IPS-20b (cell line): Measurements from ENCODE around the gene TMEM163.
"Not testable (repeated sequence)": the region's sequence is repeated elsewhere in the genome, so short reads cannot be mapped to it uniquely, and the experiment has no call there.

ENCODE experiments used
- H3K27ac ChIP-seq: one replicate; pipeline ENCODE4 v1.5.1; 2013; ENCODE audit warnings: low read length
- H3K27me3 ChIP-seq: 2 replicates; pipeline ENCODE4 v1.6.1; 2013; ENCODE audit warnings: mild to moderate bottlenecking, low read length, inconsistent platforms; ENCODE audit not compliant: insufficient read depth
- H3K36me3 ChIP-seq: 2 replicates; pipeline ENCODE4 v1.6.1; 2013; ENCODE audit warnings: low read depth, mild to moderate bottlenecking, inconsistent platforms, low read length, moderate library complexity; ENCODE audit not compliant: insufficient read depth
- H3K4me1 ChIP-seq: 2 replicates; pipeline ENCODE4 v1.6.1; 2013; ENCODE audit warnings: mild to moderate bottlenecking, control low read depth, inconsistent platforms, low read length, moderate library complexity; ENCODE audit not compliant: insufficient read depth
- H3K4me3 ChIP-seq: 2 replicates; pipeline ENCODE4 v1.5.1; 2013; ENCODE audit warnings: mild to moderate bottlenecking, low read length, inconsistent platforms
- H3K9ac ChIP-seq: 2 replicates; pipeline ENCODE4 v1.6.1; 2013; ENCODE audit warnings: low read depth, mild to moderate bottlenecking, inconsistent platforms, low read length, moderate library complexity
- H3K9me3 ChIP-seq: 2 replicates; pipeline ENCODE4 v1.6.1; 2013; ENCODE audit warnings: mild to moderate bottlenecking, low read depth, low read length, inconsistent platforms; ENCODE audit not compliant: insufficient read depth

TMEM163 gene

GRCh38 chr2:134482766-134483340 is 235.9 kb downstream of the TMEM163 start:
- H3K27ac ChIP-seq = no peak overlapping the region
- H3K4me3 ChIP-seq = no peak overlapping the region
- no peaks in the 10 kb centered on the region for H3K27me3 ChIP-seq
- no peak overlapping the region for H3K9ac ChIP-seq
- H3K9me3 ChIP-seq = no peaks in the 10 kb centered on the region
- H3K4me1 ChIP-seq = no peaks in the 10 kb centered on the region
- no peaks in the 10 kb centered on the region for H3K36me3 ChIP-seq

- Histone ChIP-seq H3K4me1 (no peaks in the 10 kb centered on the region), H3K27me3 (no peaks in the 10 kb centered on the region)
Measured at GRCh38 chr2:134482131-134482723, 236.6 kb downstream of the TMEM163 start.

GRCh38 chr2:134479696-134480330 is 239.0 kb downstream of the TMEM163 start:
- no peaks in the 10 kb centered on the region for H3K36me3 ChIP-seq
- H3K9ac ChIP-seq = no peak overlapping the region
- H3K27me3 ChIP-seq = no peaks in the 10 kb centered on the region
- no peaks in the 10 kb centered on the region for H3K4me1 ChIP-seq
- no peak overlapping the region for H3K27ac ChIP-seq
- H3K9me3 ChIP-seq = no peaks in the 10 kb centered on the region
- no peak overlapping the region for H3K4me3 ChIP-seq

More at GRCh38 chr2:134482131-134482723, 236.6 kb downstream of the TMEM163 start:
- H3K9me3 ChIP-seq = no peaks in the 10 kb centered on the region
- H3K9ac ChIP-seq = no peak overlapping the region
- H3K27ac ChIP-seq = no peak overlapping the region
- no peaks in the 10 kb centered on the region for H3K36me3 ChIP-seq
- no peak overlapping the region for H3K4me3 ChIP-seq

- not testable (repeated sequence) for H3K9me3 ChIP-seq, H3K9ac ChIP-seq, H3K27me3 ChIP-seq, H3K4me3 ChIP-seq, H3K4me1 ChIP-seq, H3K27ac ChIP-seq, H3K36me3 ChIP-seq
Measured at GRCh38 chr2:134476982-134477381, 241.8 kb downstream of the TMEM163 start.

DNA sequence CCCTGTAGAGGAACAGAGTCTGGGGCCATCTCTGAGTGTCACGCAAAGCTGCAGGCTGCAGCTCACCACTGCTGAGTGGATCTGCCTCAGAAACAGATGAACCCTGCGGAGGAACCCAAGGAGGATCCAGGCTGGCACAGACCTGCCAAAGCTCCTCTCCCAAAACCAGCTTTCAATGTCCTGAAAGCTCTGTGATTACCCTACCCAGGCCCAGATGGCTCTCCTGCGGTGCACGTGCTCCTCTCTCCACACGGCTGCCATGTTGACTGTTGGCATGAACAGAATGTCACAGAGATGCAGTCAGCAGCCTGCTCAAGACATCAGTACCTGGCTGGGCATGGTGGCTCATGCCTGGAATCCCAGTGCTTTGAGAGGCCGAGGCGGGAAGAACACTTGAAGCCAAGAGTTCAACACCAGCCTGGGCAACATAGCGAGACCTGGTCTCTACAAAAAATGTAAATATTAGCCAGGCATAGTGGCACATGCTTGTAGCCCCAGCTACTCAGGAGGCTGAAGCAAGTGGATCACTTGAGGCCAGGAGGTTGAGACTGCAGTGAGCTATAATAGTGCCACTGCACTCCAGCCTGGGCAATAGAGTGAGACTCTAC is 248.1 kb downstream of the TMEM163 start:
- Histone ChIP-seq H3K27ac (no peak overlapping the region), H3K36me3 (no peaks in the 10 kb centered on the region), H3K9ac (no peak overlapping the region), H3K4me3 (no peak overlapping the region), H3K9me3 (no peaks in the 10 kb centered on the region), H3K4me1 (no peaks in the 10 kb centered on the region), H3K27me3 (no peaks in the 10 kb centered on the region)

- H3K36me3 ChIP-seq = no peaks in the 10 kb centered on the region
- no peaks in the 10 kb centered on the region for H3K27me3 ChIP-seq
- no peak overlapping the region for H3K9ac ChIP-seq
- no peaks in the 10 kb centered on the region for H3K9me3 ChIP-seq
- H3K4me1 ChIP-seq = no peaks in the 10 kb centered on the region
- no peak overlapping the region for H3K4me3 ChIP-seq
- no peak overlapping the region for H3K27ac ChIP-seq
Measured at GRCh38 chr2:134469516-134470115, 249.2 kb downstream of the TMEM163 start.

DNA sequence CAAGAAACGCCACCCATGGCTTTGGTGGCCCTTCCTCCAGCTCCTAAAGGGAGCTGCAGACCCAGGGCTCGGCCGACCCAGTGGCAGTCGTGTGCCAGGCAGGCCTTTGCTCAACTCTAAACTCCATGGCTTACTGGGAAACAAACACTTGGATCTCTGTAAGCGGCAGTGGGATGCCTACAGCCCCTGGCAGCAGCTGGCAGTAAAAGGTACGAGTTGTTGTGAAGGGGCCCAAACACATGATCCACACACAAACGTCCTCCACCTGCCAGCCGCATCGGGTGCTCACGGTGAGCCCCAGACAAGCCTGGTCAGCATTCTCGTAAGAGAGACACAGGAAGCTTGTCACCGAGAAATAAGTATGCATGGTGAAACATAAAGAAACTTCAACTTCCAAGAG is 250.0 kb downstream of the TMEM163 start:
- Histone ChIP-seq H3K36me3 (no peaks in the 10 kb centered on the region), H3K27me3 (no peaks in the 10 kb centered on the region), H3K9ac (no peak overlapping the region), H3K9me3 (no peaks in the 10 kb centered on the region), H3K27ac (no peak overlapping the region), H3K4me1 (no peaks in the 10 kb centered on the region), H3K4me3 (no peak overlapping the region)

DNA sequence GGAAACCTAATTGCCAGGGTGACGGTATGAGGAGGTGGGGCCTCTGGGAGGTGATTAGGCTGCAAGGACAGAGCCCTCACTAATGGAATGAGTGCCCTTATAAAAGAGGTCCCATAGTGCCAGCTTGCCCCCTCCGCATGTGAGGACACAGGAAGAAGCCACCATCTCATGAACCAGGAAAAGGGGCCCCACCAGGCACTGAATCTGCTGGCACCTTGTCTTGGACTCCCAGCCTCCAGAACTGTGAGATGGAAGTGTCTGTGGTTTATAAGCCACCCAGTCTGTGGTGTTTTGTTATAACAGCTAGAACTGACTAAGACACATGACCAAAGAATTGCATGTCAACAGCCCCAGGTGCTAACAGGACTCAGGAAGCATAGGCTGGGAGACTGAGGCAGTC is 250.6 kb downstream of the TMEM163 start:
- Histone ChIP-seq H3K36me3 (no peaks in the 10 kb centered on the region), H3K4me3 (no peak overlapping the region), H3K27me3 (no peaks in the 10 kb centered on the region), H3K9me3 (no peaks in the 10 kb centered on the region), H3K27ac (no peak overlapping the region), H3K9ac (no peak overlapping the region), H3K4me1 (no peaks in the 10 kb centered on the region)

DNA sequence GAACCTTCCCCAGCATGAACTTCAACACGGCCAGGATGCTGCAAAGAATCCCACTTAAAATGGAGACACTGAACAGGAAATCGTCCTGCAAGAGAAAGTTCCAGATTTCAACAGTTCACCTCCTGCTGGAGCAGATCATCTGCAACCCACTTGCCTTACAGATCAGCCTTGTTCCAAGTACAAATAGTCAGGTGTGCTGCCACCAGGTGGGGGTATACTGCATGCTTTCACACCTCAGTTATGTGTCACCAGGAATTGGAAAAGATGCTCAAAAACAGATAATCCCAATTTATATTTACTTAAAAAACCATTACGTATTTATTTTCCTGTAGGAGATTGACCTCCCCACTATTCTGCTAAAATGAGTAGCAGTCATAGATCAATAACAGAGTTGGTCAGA is 252.7 kb downstream of the TMEM163 start:
- no peaks in the 10 kb centered on the region for H3K27me3 ChIP-seq
- H3K9ac ChIP-seq = no peak overlapping the region
- no peak overlapping the region for H3K4me3 ChIP-seq
- no peaks in the 10 kb centered on the region for H3K36me3 ChIP-seq
- no peak overlapping the region for H3K27ac ChIP-seq
- H3K9me3 ChIP-seq = no peaks in the 10 kb centered on the region
- no peaks in the 10 kb centered on the region for H3K4me1 ChIP-seq

DNA sequence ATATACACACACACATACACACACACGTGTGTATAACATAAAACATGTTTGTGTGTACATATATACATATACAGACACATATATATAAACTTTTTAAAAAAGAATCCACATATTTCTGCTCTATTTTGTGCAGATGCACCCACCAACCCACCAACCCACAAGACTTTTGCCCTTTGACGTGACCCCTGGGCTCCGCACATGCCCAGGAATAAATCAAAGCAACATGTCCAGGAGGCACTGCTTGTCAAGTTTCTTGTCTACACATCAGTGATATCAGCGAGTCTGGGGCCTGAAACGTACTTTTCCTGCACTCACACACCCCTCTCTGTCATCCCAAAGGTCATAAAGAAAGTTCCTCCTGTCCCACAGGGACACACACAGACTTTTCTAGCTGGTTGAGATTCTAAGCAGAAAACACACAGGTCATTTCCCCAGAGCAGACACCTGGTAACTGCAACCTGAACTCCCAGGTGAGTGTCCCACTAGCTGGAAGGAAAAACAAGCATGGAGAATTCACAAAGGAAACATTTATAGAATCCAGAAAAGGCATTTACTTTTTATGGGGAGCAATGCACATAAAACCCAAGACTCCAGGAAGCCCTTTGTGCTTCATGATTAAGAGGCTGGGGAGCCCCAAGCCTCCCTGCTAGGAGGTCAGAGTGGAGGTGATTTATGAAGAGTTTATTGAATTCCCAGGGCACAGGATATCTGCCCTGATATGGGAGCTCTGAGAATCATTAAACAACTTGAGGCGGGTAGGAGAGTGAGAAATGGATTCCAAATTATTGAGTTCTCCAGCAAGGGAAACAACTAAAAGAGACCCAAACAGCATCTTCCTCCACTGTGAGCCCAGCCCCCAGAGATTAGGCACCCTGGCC is 253.3 kb downstream of the TMEM163 start:
- H3K4me3 ChIP-seq = no peak overlapping the region
- no peaks in the 10 kb centered on the region for H3K36me3 ChIP-seq
- H3K27me3 ChIP-seq = no peaks in the 10 kb centered on the region
- H3K4me1 ChIP-seq = no peaks in the 10 kb centered on the region
- H3K27ac ChIP-seq = no peak overlapping the region
- H3K9me3 ChIP-seq = no peaks in the 10 kb centered on the region
- no peak overlapping the region for H3K9ac ChIP-seq

DNA sequence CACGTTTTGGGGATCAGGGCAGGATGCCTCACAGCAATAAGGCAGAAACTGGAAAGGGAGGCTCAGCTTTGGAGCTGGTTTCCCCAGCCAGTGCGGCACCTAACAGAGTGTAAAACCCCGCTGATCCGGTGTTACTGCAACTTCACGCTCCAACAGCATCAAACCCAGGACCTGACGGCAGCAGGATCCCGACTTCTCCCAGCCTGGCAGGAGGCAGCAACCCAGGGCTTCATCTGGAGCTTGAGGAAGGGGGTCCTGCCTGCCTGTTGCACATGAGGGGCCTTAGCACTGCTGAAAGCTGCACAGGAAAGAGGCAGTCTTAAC is 255.1 kb downstream of the TMEM163 start:
- Histone ChIP-seq H3K27ac (no peak overlapping the region), H3K9me3 (no peaks in the 10 kb centered on the region), H3K9ac (no peak overlapping the region), H3K36me3 (no peaks in the 10 kb centered on the region), H3K4me3 (no peak overlapping the region), H3K27me3 (no peaks in the 10 kb centered on the region), H3K4me1 (no peaks in the 10 kb centered on the region)
